ENCODE measurements around the gene DCAKD. TPM values are rescaled to one million over a fixed set of nuclear protein-coding genes. Genes with fewer than 3 reads are reported as not detected.

Gene DCAKD
- total RNA-seq, 1 donor from 2014 or later: 24.2 TPM

GRCh38 chr17:45038728-45039634 is 12.5 kb downstream of the DCAKD start:
- ATAC-seq: peak; percentile 46
- intact Hi-C loops (cut with DNase I): no loop called here
- no peak for DNase-seq (ENCODE audit: missing footprints)

- DNase-seq (ENCODE audit: missing footprints): no peak
- intact Hi-C loops (cut with DNase I): no loop called here
- no peak for ATAC-seq
Measured at GRCh38 chr17:45036691-45037090, 14.7 kb downstream of the DCAKD start.

GRCh38 chr17:45035848-45036247 is 15.6 kb downstream of the DCAKD start:
- ATAC-seq (no peak), DNase-seq (ENCODE audit: missing footprints) (no peak)
- intact Hi-C loops (cut with DNase I): no loop called here

- ATAC-seq: no peak
- intact Hi-C loops (cut with DNase I): no loop called here
Measured at GRCh38 chr17:45034599-45034998, 16.8 kb downstream of the DCAKD start.

GRCh38 chr17:45032174-45032541 is 19.3 kb downstream of the DCAKD start:
- no peak for DNase-seq (ENCODE audit: missing footprints)
- ATAC-seq: no peak
- intact Hi-C loops (cut with DNase I): no loop called here

More at GRCh38 chr17:45034599-45034998, 16.8 kb downstream of the DCAKD start:
- DNase-seq (ENCODE audit: missing footprints): no peak

- ATAC-seq: no peak
- no peak for DNase-seq (ENCODE audit: missing footprints)
- intact Hi-C loops (cut with DNase I): no loop called here
Measured at GRCh38 chr17:45031231-45032173, 19.9 kb downstream of the DCAKD start.

- no peak for ATAC-seq
- intact Hi-C loops (cut with DNase I): no loop called here
- DNase-seq (ENCODE audit: missing footprints): no peak
Measured at GRCh38 chr17:45030733-45031132, 20.7 kb downstream of the DCAKD start.

GRCh38 chr17:45029758-45030423 is 21.5 kb downstream of the DCAKD start:
- DNase-seq (ENCODE audit: missing footprints): no peak
- intact Hi-C loops (cut with DNase I): no loop called here
- ATAC-seq: no peak

- intact Hi-C loops (cut with DNase I): no loop called here
- DNase-seq (ENCODE audit: missing footprints) (no peak), ATAC-seq (no peak)
Measured at GRCh38 chr17:45029096-45029495, 22.3 kb downstream of the DCAKD start.

GRCh38 chr17:45022655-45023339 is 28.6 kb downstream of the DCAKD start:
- DNase-seq (ENCODE audit: missing footprints) (no peak), ATAC-seq (no peak)
- intact Hi-C loops (cut with DNase I): loop anchor here (1.0 to 5.0 kb wide), 5 partner anchors 55 to 248 kb away; partner anchors contain the start of genes C1QL1 and PLCD3

GRCh38 chr17:45022288-45022648 is 29.2 kb downstream of the DCAKD start:
- DNase-seq (ENCODE audit: missing footprints) (no peak), ATAC-seq (no peak)
- intact Hi-C loops (cut with DNase I): loop anchor here (1.0 to 5.0 kb wide), 5 partner anchors 55 to 247 kb away; partner anchors contain the start of genes C1QL1 and PLCD3

GRCh38 chr17:45021607-45022287 is 29.7 kb downstream of the DCAKD start:
- peak; percentile 80 for ATAC-seq
- peak; percentile 86 for DNase-seq (ENCODE audit: missing footprints)
- intact Hi-C loops (cut with DNase I): loop anchor here (1.0 to 5.0 kb wide), 6 partner anchors 45 to 247 kb away; partner anchors contain the start of genes C1QL1 and PLCD3

- no peak for DNase-seq (ENCODE audit: missing footprints)
- intact Hi-C loops (cut with DNase I): loop anchor here (2.0 to 5.0 kb wide), 4 partner anchors 44 to 112 kb away; partner anchors contain the start of genes C1QL1 and PLCD3
Measured at GRCh38 chr17:45020354-45021138, 30.9 kb downstream of the DCAKD start.

GRCh38 chr17:45018848-45019711 is 32.4 kb downstream of the DCAKD start:
- ATAC-seq: peak; percentile 77
- DNase-seq (ENCODE audit: missing footprints): no peak
- intact Hi-C loops (cut with DNase I): no loop called here

More at GRCh38 chr17:45020354-45021138, 30.9 kb downstream of the DCAKD start:
- no peak for ATAC-seq

- intact Hi-C loops (cut with DNase I): no loop called here
- DNase-seq (ENCODE audit: missing footprints): no peak
- ATAC-seq: no peak
Measured at GRCh38 chr17:45018514-45018847, 33.0 kb downstream of the DCAKD start.

GRCh38 chr17:45016823-45017222 is 34.6 kb downstream of the DCAKD start:
- intact Hi-C loops (cut with DNase I): no loop called here
- no peak for DNase-seq (ENCODE audit: missing footprints)
- no peak for ATAC-seq

Measured in Right ventricle myocardium inferior (tissue), 1 donor.